NCI-H146 (cell line): ENCODE results near the gene TMEM217.
"Not testable (repeated sequence)": the region's sequence is repeated elsewhere in the genome, so short reads cannot be mapped to it uniquely, and the experiment has no call there.

ENCODE experiments used
- DNase-seq: peaks from one replicate; lab custom pipeline; 2025; lab: John Stamatoyannopoulos, UW

The TMEM217 gene

DNA sequence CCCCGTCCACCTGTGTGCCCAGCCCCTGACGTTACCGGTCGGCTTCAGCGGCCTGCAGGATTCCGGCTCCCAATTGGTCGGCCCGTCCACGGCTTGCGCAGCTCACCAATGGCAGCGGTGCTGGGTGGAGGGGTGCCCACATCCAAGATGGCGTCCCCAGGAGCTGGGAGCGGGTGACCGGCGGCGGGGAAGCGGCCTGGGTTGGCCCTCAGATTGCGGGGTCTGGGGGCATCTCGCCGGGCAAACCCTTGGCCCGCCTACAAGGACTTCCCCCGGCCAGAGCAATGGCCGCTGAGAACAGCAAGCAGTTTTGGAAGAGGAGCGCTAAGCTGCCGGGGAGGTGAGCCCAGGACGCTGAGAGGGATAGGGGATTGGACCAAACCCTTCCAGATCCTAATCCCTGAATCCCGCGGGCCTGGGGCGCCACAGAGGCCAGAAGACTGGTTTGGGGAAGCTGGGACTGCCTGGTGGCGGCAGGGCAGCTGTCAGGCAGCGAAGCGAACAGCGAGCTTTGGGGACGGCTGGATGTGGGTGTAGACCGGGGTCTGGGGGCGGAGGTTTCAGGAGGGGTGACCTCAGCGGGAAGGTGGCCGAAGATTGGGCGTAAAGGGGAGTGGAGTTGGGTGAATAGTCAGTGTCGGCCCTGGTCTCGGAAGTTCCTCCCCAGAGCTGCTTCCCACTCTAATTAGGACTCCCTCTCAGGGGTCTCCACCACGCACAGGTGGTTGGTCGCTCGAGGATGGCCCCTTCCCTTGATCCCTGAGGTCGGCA lies at the start of gene TMEM217, which contains the start of gene TBC1D22B:
TMEM217 (minus strand) TSS at position 511 of the 771 bp plus-strand sequence. CDS start 39,114 bp downstream, outside the sequence.
TBC1D22B (plus strand) TSS at position 139 of the 771 bp plus-strand sequence; CDS start at position 285, 146 bp downstream.
- DNase-seq, result peak; percentile 99

DNA sequence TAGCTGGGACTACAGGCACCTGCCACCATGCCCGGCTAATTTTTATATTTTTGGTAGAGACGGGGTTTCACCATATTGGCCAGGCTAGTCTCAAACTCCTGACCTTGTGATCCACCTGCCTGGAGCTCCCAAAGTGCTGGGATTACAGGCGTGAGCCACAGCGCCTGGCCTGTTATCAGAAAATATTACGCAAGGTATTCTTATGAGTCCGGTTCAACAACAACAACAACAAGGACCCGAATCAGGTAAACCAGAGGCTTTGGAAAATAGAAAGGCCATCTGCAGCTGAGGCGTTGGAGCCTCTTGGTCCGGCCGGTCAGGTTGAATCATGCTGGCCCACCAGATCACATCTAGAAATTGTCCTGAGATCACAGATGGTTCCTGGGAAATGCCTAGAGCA lies 49.5 kb upstream of the TMEM217 start:
- not testable (repeated sequence) for DNase-seq

- peak; percentile 19 for DNase-seq
Observed at GRCh38 chr6:37306624-37307222, 48.8 kb upstream of the TMEM217 start.

GRCh38 chr6:37305841-37306425 lies 48.0 kb upstream of the TMEM217 start:
- DNase-seq, result no peak

DNA sequence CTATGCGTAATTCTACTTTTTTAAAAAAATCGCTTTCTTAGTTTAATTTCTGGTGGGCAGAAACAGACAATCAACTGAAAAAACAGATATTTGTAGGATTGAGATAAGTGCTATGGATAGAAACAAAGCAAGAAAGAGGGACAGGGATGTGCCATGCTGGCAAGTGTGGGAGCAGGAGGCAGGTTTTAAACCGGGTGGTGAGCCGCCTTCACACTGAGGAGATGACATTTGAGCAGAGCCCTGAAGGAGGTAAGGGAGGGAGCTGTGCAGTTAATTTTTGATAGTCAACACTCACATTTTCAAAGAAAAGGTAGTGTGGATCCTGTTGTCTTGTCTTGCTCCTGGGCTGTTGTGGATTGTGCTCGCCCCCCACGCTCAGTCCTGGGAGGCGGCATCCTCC lies 46.8 kb upstream of the TMEM217 start:
- DNase-seq, result no peak

DNA sequence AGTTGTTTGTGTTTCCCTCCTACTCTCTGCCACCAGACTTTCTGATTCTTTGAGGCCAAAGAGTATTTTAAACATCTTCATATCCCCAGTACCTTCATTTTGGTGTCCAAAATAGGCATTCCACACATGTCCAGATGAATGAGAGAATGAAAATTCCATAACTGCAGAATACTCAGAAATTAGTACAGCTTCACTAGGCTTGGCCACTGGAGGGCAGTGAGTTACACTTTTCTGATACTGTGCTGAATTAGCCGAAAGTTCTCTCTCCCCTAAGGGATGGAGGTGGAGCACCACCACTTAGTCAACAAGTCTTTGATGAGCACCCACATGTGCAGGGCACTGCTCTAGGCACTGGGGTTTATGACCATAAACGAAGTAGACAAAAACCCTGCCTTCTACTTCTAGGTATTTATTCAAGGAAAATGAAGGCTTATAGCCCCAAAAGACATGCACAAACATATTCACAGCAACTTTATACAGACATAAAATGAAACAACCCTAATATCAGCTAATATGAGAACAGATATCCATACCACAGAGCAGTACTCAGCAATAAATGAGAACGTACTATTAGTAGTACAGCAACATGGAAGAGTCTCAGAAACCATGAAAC lies 46.1 kb upstream of the TMEM217 start:
- no peak for DNase-seq

- DNase-seq, result no peak
Observed at GRCh38 chr6:37303091-37303660, 45.2 kb upstream of the TMEM217 start.

- DNase-seq, result no peak
Observed at GRCh38 chr6:37302086-37302686, 44.2 kb upstream of the TMEM217 start.

DNA sequence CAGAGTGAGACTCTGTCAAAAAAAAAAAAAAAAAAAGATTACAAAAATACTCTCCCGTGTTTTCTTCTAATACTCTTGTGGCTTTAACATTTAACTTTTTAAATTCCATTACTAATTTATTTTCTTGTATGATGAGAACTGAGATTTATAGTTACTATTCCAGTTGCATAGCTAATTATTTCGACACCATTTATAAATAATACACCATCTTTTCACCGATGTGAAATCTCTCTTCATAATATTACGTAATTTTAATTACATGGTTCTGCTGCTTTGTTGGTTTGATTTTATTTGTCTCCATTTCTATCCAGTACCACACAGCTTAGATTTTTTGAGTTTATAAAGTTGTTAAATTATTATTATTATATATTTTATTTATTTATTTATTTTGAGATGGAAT lies 42.0 kb upstream of the TMEM217 start:
- no peak for DNase-seq

- DNase-seq, result no peak
Observed at GRCh38 chr6:37298958-37299357, 41.0 kb upstream of the TMEM217 start.

DNA sequence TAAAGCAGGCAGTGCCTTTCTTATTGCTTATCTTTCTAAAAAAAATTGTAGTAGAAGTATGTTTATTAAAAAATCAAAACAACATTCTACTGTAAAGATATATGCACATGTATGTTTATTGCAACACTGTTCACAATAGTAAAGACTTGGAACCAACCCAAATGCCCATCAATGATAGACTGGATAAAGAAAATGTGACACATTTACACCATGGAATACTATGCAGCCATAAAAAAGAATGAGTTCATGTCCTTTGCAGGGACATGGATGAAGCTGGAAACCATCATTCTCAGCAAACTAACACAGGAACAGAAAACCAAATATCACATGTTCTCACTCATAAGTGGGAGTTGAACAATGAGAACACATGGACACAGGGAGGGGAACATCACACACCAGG lies 39.7 kb upstream of the TMEM217 start:
- not testable (repeated sequence) for DNase-seq

DNA sequence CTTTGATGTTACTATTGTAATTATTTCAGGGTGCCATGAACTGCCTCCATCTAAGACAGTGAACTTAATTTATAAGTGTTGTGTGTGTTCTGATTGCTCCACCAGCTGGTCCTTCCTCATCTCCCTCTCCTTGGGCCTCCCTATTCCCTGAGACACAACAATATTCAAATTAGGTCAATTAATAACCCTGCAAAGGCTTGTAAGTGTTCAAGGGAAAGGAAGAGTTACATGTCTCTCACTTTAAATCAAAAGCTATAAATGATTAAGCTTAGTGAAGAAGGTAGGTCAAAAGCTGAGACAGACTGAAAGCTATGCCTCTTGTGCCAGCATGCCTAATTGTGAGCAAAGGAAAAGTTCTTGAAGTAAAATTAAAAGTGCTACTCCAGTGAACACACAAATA lies 35.5 kb upstream of the TMEM217 start:
- no peak for DNase-seq

DNA sequence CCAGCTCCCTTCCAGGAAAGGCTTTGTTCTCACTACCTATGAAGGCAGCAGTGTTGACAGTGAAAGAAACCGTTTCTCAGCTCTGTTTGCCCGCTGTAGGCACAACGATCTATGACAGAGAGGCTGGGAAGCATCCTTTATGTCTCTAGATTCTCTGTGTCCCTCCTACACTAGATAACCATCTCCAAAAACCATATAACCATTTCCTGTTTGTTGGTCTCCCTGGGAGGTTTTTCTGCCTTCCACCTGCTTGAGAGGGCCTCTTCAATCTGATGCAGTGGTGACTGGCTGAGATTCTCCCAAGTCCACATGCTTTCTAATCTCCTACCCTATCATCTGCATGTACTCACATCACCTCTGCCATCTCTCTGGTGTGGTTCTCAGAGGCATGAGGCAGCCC lies 32.0 kb upstream of the TMEM217 start:
- no peak for DNase-seq

GRCh38 chr6:37288247-37288646 lies 30.3 kb upstream of the TMEM217 start:
- DNase-seq, result no peak

GRCh38 chr6:37287519-37288157 lies 29.7 kb upstream of the TMEM217 start:
- DNase-seq, result no peak

- no peak for DNase-seq
Observed at GRCh38 chr6:37285861-37286311, 27.9 kb upstream of the TMEM217 start.

GRCh38 chr6:37284781-37285180 lies 26.8 kb upstream of the TMEM217 start:
- DNase-seq, result no peak

DNA sequence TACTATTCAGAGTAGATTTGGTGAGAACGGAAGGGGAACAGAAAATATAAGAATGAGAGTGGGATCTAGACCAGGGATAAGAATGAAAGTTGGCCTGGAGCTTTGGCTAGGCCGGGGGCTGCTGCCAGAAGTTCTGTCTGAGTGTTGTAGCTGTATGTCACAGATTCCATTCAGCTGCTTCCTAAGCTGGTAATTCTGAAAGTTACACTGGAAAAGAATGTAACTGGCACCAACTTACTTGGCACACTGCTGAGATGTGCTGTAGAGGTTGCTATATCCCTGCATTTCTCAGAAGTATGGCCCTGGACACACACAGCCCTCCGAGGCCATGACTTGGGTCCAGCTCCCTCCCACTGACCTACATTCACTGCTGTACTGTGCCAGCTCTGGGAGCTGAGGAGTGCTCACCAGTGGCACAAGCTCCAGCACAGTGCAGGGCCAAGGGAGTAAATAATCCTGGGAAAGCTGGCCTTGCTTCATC lies 25.8 kb upstream of the TMEM217 start:
- no peak for DNase-seq

DNA sequence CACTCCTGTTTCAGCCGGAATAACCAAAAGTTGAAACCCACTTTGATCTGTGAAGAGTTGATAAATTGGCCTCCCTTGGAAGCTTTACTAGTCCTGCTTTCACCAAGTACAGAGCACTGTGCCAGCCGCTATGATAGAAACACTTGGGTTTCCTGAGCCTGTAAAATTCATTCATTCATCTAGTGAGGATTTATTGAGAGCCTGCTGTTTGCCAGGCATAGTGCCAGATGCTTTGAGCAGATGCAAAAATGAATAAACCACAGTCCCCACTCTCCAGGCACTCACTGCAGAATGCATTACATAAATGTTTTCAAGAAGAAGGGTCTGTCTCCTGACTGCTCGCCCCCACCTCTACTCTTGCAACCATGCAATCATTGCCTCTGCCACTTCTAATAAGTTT lies 25.3 kb upstream of the TMEM217 start:
- no peak for DNase-seq

DNA sequence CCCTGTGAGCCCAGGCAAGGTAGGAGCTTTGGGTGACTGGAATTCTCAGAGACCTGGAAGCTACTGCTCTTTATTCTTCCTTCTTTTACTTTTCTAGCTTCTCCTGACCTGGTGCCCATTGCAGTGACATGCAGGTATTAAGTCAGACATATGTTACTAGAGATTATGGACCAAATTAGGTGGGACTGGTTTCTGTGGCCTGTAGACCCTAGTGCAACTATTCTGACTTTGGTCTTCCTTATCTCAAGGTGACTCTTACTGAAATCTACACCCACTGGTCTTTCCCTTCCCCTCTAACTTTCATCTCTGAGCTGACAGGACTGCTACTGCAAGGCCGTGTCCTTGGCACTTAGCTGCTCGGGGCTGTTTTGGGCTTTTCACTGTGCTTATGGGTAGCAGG lies 24.4 kb upstream of the TMEM217 start:
- DNase-seq, result no peak
